Suppressor macrophage treated with lipopolysaccharide for 1 hour (primary cell): Measurements from ENCODE around the gene CSNK2B.
A peak's percentile ranks its signal among the peaks of the same experiment; 100 is the strongest.

Experiments used
- DNase-seq, 3 donors: peaks; one replicate each; pipeline ENCODE4 v3.0.0-alpha.2; 2020 to 2022

CSNK2B gene

GRCh38 chr6:31665501-31666336 is at the start of gene CSNK2B:
CSNK2B (plus strand) TSS chr6:31666080; CDS start chr6:31666832, 752 bp downstream.
- peak; percentile 98 to 99 (median 98) for DNase-seq

GRCh38 chr6:31617010-31617409 is 48.9 kb upstream of the CSNK2B start:
- no peak for DNase-seq

DNA sequence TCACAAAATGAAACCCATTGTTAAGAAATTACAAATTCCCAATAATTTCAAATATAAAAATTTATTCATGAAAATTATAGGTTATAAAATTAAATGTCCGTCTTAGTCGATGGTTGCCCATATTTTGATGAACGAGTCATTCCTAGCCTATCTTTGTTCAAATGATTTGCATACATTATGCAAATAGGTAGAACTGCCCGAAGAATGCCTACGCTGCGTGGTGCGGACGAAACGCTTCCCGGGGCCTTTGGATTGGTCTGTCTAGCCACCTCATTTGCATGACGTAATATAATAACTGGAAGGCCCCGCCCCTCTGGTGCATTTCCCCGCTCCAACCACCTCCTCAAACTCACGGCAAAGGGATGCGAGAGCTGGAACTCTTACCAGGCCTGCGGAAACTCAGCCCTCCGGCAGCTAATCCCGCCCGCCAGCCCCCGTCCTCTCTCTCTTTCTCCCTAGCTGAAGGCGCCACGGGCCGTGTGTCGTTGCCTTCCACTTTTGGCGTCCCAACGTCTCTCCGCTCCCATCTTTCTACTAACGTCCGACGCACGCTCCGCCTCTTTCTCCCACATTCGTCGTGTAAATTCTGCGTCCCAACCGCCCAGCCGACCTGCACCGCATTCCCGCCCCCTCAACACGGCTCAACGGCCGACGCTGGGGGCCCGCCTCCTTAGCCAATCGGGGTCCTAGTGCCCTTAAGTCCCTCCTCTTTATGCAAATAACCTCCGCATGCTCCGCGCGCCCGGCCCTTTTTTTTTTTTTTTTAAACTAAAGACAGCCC is 45.9 kb upstream of the CSNK2B start:
- DNase-seq, result peak; percentile 98 to 100 (median 99)

GRCh38 chr6:31620586-31621319 is 45.1 kb upstream of the CSNK2B start, which contains the start of gene PRRC2A:
PRRC2A (plus strand) TSS chr6:31620715; CDS start chr6:31622790, 2,075 bp downstream.
- peak in 2 of 3 donors; percentile 66 to 97 for DNase-seq

DNA sequence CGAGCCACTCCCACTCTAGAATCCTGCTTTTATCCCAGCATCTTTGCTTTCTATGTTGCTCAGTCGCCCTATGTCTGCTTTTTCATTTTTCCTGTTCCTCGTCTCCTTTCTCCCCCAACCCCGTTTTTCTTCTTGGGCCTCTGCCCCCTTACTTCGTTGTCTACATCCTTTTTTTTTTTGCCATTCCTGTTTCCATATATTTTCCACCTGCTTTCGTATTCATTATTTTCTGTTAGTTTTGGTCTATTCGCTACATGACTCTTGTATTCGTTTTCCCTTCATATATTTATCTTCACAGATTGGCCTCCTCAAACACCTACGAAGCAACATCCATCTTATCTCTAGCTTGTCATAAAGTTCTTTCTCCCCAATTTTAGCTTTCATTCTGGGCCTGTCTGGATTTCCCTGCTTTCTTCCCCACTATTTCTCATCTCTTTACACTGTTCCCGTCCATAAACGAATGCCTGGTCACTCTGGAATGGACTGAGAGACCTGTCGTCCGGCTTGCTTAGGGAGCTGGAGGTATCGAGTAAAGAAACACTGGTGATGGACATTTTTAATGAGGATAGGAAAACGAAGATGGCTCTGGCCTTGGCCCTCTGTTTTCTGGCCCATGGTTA is 44.5 kb upstream of the CSNK2B start:
- DNase-seq, result no peak

GRCh38 chr6:31621991-31622390 is 43.9 kb upstream of the CSNK2B start:
- no peak for DNase-seq

DNA sequence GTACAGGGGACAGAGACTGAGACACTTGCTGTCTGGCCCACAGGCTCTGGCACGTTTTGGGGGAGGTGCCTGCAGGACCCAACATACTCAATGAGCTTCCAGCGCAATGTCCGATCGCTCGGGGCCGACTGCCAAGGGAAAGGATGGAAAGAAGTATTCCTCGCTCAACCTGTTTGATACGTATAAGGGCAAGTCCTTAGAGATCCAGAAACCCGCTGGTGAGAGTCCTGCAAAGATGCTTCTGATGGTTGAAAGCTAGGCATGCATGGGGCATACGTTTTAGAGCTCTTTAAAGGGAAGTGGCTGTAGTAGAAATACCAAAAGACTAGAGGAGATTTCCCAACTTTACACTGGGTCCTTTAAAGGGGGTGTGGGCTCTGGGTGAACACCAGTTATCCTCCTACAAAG is 43.2 kb upstream of the CSNK2B start:
- peak; percentile 38 to 49 (median 47) for DNase-seq

DNA sequence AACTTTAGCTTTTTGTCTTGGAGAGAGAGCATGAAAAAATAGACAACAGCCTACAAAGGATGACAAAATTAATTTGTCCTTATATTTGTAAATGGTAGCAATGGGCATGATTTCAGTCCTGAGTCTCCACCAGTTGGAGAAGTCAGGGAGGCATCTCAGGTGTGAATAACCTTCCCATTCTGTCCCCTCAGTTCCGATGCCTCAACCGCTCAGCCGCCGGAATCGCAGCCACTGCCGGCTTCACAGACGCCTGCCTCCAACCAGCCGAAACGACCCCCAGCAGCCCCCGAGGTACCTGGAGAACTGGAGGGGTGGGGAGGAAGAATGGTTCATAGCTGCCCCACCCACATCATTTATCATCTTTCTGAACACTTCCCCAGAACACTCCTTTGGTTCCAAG is 41.8 kb upstream of the CSNK2B start:
- no peak for DNase-seq

- DNase-seq, result no peak
Measured at GRCh38 chr6:31626952-31627351, 38.9 kb upstream of the CSNK2B start.

- no peak for DNase-seq
Measured at GRCh38 chr6:31627690-31628287, 38.1 kb upstream of the CSNK2B start.

GRCh38 chr6:31629014-31629413 is 36.9 kb upstream of the CSNK2B start:
- DNase-seq, result no peak

GRCh38 chr6:31630177-31630934 is 35.5 kb upstream of the CSNK2B start:
- DNase-seq, result no peak

DNA sequence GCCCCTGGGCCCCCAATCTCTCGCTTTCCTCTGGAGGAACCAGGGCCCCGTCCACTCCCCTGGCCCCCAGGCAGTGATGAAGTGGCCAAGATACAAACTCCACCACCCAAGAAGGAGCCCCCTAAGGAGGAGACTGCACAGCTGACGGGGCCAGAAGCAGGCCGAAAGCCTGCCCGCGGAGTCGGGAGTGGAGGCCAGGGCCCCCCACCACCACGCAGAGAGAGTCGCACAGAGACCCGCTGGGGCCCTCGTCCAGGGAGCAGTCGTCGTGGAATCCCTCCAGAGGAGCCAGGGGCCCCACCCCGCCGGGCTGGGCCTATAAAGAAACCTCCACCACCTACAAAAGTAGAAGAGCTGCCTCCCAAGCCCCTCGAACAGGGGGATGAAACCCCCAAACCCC is 34.7 kb upstream of the CSNK2B start:
- no peak for DNase-seq

DNA sequence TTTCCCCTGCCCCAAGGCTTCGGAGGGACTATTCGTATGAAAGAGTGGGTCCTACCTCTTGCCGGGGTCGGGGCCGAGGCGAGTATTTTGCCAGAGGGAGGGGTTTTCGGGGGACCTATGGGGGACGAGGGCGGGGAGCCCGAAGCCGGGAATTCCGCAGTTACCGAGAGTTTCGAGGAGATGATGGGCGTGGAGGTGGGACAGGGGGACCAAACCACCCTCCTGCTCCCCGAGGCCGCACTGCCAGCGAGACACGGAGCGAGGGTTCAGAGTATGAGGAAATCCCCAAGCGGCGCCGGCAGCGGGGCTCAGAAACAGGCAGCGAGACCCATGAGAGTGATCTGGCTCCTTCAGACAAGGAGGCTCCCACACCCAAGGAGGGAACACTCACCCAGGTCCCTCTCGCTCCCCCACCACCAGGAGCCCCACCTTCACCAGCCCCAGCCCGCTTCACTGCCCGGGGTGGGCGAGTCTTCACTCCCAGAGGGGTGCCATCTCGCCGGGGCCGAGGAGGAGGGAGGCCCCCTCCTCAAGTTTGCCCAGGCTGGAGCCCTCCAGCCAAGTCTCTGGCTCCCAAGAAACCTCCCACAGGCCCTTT is 34.1 kb upstream of the CSNK2B start:
- DNase-seq, result no peak

DNA sequence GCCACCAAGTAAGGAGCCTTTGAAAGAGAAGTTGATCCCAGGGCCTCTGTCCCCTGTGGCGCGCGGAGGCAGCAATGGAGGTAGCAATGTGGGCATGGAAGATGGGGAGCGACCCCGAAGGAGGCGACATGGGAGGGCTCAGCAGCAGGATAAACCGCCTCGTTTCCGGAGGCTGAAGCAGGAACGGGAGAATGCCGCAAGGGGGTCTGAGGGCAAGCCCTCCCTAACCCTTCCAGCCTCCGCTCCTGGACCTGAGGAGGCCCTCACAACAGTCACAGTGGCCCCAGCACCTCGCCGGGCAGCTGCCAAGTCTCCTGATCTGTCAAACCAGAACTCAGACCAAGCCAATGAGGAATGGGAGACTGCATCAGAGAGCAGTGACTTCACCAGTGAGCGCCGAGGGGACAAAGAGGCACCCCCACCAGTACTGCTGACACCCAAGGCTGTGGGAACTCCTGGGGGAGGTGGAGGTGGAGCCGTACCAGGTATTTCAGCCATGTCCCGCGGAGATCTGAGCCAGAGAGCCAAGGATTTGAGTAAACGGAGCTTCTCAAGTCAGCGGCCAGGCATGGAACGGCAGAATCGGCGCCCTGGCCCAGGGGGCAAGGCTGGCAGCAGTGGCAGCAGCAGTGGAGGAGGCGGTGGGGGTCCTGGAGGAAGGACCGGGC is 33.5 kb upstream of the CSNK2B start:
- DNase-seq, result no peak

- no peak for DNase-seq
Measured at GRCh38 chr6:31633447-31633846, 32.4 kb upstream of the CSNK2B start.

DNA sequence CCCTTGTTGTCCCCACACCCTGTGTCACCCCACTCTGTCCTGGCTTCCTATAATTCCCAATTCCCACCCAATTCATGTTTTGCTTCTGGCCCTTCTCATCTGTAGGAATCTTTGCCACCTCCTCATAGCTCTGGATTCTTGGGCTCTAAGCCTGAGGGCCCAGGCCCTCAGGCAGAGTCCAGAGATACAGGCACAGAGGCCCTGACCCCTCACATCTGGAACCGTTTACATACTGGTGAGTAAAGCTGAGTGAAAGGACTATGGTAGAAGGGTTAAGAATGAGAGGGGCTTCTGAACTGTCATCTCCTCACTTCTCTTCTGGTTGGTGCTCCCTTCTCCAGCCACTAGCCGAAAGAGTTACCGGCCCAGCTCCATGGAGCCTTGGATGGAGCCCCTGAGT is 31.7 kb upstream of the CSNK2B start:
- no peak for DNase-seq

DNA sequence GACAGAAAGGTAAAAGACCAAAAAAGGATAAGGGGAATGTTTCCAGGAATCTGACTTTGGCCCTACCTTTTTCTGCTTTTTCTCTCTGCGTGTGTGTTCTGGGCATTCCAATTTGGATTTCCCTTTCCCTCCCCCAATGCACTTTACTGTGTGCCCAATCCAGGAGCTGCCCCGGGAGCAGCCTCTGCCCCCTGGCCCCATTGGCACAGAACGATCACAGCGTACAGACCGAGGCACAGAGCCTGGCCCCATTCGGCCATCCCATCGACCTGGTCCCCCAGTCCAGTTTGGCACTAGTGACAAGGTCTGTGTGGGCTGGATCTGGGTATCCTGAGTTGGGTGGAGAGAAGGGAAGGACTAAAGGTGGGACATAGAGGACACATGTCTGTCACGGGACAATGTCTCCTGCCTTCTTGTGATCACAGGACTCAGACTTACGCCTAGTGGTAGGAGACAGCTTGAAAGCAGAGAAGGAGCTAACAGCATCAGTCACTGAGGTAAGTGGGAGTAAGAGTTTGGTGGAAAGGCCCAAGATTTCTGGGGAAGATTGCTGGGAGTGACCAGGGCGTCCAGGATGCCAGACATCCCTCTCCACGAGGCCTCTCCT is 30.8 kb upstream of the CSNK2B start:
- DNase-seq, result no peak

DNA sequence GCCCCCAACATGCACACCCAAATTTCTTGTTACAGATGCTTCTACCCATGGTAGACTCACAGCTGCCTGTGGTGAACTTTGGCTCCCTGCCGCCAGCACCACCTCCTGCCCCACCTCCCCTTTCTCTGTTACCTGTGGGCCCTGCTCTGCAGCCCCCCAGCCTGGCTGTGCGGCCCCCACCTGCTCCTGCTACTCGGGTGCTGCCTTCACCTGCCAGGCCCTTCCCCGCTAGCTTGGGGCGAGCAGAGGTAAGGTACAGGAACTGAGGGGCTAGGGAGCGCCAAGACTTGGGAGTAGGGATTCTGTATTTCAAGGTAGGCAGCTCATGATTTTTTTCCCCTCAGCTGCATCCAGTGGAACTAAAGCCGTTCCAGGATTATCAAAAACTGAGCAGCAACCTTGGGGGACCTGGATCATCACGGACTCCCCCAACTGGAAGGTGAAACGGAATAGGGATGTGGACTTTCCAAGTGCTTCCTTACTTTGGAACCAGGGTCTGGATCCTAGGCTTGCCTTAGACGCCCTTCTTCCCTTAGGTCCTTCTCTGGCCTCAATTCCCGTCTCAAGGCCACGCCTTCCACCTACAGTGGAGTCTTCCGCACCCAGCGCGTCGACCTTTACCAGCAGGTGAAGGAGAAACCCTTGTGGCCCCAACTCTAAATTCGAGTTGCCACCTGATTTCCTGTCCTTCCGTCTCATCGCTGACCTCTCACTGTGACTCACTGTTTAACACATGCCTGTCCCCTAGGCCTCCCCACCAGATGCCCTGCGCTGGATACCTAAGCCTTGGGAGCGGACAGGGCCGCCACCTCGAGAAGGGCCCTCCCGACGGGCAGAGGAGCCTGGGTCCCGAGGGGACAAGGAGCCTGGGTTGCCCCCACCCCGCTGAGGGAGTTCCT is 28.9 kb upstream of the CSNK2B start:
- no peak for DNase-seq
